ENCODE data around the gene CD79A. TPM values are rescaled to one million over a fixed set of nuclear protein-coding genes. Genes with fewer than 3 reads are reported as not detected.

The CD79A gene
- total RNA-seq, 1 experiment from 2014 or later, result 0.69 TPM

DNA sequence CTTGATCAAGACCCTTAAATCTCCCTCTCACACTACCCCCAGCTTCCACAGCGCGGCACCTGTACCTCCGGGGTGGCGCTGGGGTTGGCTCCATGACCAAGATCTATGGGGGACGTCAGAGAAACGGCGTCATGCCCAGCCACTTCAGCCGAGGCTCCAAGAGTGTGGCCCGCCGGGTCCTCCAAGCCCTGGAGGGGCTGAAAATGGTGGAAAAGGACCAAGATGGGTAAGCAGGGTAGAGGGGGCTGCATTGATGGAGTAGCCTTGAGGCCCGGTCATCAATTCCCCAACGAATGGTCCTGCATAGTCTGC lies 8.1 kb upstream of the CD79A start:
- DNase-seq (ENCODE audit: low read depth, low spot score), result no peak
- TF ChIP-seq YY1 (IDR thresholded peaks at IDR 0.05; ENCODE audit: extremely low read depth, insufficient replicate concordance, low read depth, low read length) (no peak), EGR1 (IDR thresholded peaks at IDR 0.05; ENCODE audit: low read depth) (no peak), POLR2AphosphoS5 (IDR thresholded peaks at IDR 0.05; ENCODE audit: low read depth, low read length) (no peak), EZH2phosphoT487 (IDR thresholded peaks at IDR 0.05; ENCODE audit: borderline replicate concordance) (no peak), ZNF274 (IDR thresholded peaks at IDR 0.05; ENCODE audit: low read depth, low read length) (no peak), CEBPB (IDR thresholded peaks at IDR 0.05; ENCODE audit: low read depth) (no peak)
- TF ChIP-seq, protein P1, sequence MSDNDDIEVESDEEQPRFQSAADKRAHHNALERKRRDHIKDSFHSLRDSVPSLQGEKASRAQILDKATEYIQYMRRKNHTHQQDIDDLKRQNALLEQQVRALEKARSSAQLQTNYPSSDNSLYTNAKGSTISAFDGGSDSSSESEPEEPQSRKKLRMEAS (IDR thresholded peaks at IDR 0.05), result no peak
- TF ChIP-seq, protein P2, sequence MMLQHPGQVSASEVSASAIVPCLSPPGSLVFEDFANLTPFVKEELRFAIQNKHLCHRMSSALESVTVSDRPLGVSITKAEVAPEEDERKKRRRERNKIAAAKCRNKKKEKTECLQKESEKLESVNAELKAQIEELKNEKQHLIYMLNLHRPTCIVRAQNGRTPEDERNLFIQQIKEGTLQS (IDR thresholded peaks at IDR 0.05), result no peak
- Histone ChIP-seq H3K9me3 (ENCODE audit: control insufficient read depth in 1 of 2, insufficient read depth in 1 of 2, low read depth in 1 of 2, low read length in 2 of 2) (no peaks in the 10 kb centered on the region), H4K20me1 (ENCODE audit: insufficient read depth) (peaks cover 54% of the 10 kb centered on the region; the same call in 1 of the 2 replicates), H2AFZ (ENCODE audit: low read depth, low read length, poor library complexity, severe bottlenecking) (no peak overlapping the region), H3K9ac (ENCODE audit: low read length) (no peak overlapping the region), H3K27me3 (ENCODE audit: insufficient read depth, low read length) (no peaks in the 10 kb centered on the region), H3K9me2 (ENCODE audit: insufficient read depth) (no peaks in the 10 kb centered on the region), H3K4me3 (replicated peaks in 1 of 2; ENCODE audit: low read depth in 1 of 2, low read length in 2 of 2) (no peak overlapping the region), H3K27ac (ENCODE audit: low read depth, low read length) (peak overlapping the region; percentile 13; the same call in 1 of the 2 replicates), H3K4me1 (ENCODE audit: control insufficient read depth in 1 of 2, insufficient read depth in 2 of 2, low read length in 2 of 2) (peaks cover 0 to 52% of the 10 kb centered on the region in 2 experiments; a peak in 2 of 4 replicates), H3K36me3 (ENCODE audit: control insufficient read depth in 1 of 2, insufficient read depth in 2 of 2, low read length in 2 of 2) (peaks cover 54 to 72% of the 10 kb centered on the region in 2 experiments), H3K4me2 (ENCODE audit: low read length) (no peak overlapping the region), H3K79me2 (ENCODE audit: insufficient read depth, low read length) (peaks cover 60% of the 10 kb centered on the region)
- BruUV-seq (replicated peaks), result no TSS peak
- intact Hi-C loops (cut with micrococcal nuclease), result no loop called here
- POLR2A ChIA-PET, result interaction anchor here (0.9 kb wide), 1 partner anchor 9 kb away, joined by 5 read pairs; the partner anchor contains the start of gene RPS19
- ATAC-seq, result no peak
- RAD21 ChIA-PET (ENCODE audit: low non-redundant PET in 1 of 2, low total read pairs in 2 of 2, uncharacterized antibody in 2 of 2, unreplicated experiment in 2 of 2), result no interaction called here
- CTCF ChIA-PET, result no interaction called here

DNA sequence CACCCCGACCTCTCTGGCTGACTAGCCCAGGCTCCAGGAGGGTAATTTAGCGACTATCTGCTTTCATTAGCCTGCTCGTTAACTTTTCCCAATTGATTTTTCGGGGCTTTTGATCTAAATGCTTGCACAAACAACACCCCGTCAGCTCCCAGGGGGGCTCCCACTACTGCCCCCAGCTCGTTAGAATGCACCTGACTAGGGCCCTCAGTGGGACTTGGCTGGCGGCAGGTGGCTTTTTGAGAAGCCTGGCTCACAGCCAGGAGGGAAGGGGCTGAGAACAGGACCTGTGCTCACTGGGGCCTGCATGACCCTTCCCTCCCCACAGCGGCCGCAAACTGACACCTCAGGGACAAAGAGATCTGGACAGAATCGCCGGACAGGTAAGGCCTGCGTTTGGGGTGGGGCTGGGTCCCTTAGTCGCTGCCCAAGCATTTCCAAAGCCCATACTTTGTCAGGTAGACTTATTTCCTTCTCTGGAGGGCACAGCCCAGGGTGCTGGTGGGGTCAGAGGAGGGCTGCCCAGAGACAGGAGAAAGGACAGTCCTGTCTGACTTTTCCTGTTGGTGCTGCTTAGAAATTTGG lies 7.6 kb upstream of the CD79A start:
- H3K79me2 ChIP-seq (ENCODE audit: insufficient read depth, low read length), result peaks cover 54% of the 10 kb centered on the region
- H3K9me3 ChIP-seq (ENCODE audit: control insufficient read depth in 1 of 2, insufficient read depth in 1 of 2, low read depth in 1 of 2, low read length in 2 of 2), result no peaks in the 10 kb centered on the region
- H3K36me3 ChIP-seq (ENCODE audit: control insufficient read depth in 1 of 2, insufficient read depth in 2 of 2, low read length in 2 of 2), result peaks cover 49 to 67% of the 10 kb centered on the region in 2 experiments
- H4K20me1 ChIP-seq (ENCODE audit: insufficient read depth), result peaks cover 49% of the 10 kb centered on the region; the same call in 1 of the 2 replicates
- BruUV-seq (replicated peaks), result no TSS peak
- H2AFZ ChIP-seq (ENCODE audit: low read depth, low read length, poor library complexity, severe bottlenecking), result no peak overlapping the region
- ChIA-PET CTCF (interaction anchor here (2.3 kb wide), 1 partner anchor 10 kb away, joined by 6 read pairs; the partner anchor contains the start of gene RPS19), POLR2A (interaction anchor here (5.2 kb wide), 1 partner anchor 9 kb away, joined by 36 read pairs; the partner anchor contains the start of gene RPS19), RAD21 (ENCODE audit: low non-redundant PET in 1 of 2, low total read pairs in 2 of 2, uncharacterized antibody in 2 of 2, unreplicated experiment in 2 of 2) (no interaction called here)
- H3K4me1 ChIP-seq (ENCODE audit: control insufficient read depth in 1 of 2, insufficient read depth in 2 of 2, low read length in 2 of 2), result peaks cover 0 to 47% of the 10 kb centered on the region in 2 experiments; a peak in 2 of 4 replicates
- intact Hi-C loops (cut with micrococcal nuclease), result no loop called here
- DNase-seq (ENCODE audit: low read depth, low spot score), result no peak
- no peaks in the 10 kb centered on the region for H3K27me3 ChIP-seq (ENCODE audit: insufficient read depth, low read length)
- peak overlapping the region; percentile 37; the same call in 1 of the 2 replicates for H3K27ac ChIP-seq (ENCODE audit: low read depth, low read length)
- ATAC-seq, result no peak
- H3K9me2 ChIP-seq (ENCODE audit: insufficient read depth), result no peaks in the 10 kb centered on the region
- no peak overlapping the region for H3K9ac ChIP-seq (ENCODE audit: low read length)
- no peak overlapping the region for H3K4me2 ChIP-seq (ENCODE audit: low read length)
- TF ChIP-seq POLR2A (IDR thresholded peaks at IDR 0.05; ENCODE audit: borderline replicate concordance, extremely low read depth, insufficient read depth, insufficient read length) (no peak), SP1 (IDR thresholded peaks at IDR 0.05; ENCODE audit: low read depth) (no peak), YY1 (IDR thresholded peaks at IDR 0.05; ENCODE audit: extremely low read depth, insufficient replicate concordance, low read depth, low read length) (no peak), CEBPB (IDR thresholded peaks at IDR 0.05; ENCODE audit: low read depth) (no peak), EZH2 (IDR thresholded peaks at IDR 0.05) (no peak), EZH2phosphoT487 (IDR thresholded peaks at IDR 0.05; ENCODE audit: borderline replicate concordance) (no peak), SRF (IDR thresholded peaks at IDR 0.05; ENCODE audit: low read depth) (no peak), RAD21 (IDR thresholded peaks at IDR 0.05; ENCODE audit: low read depth) (no peak), EGR1 (IDR thresholded peaks at IDR 0.05; ENCODE audit: low read depth) (no peak), TCF7L2 (IDR thresholded peaks at IDR 0.05; ENCODE audit: borderline replicate concordance, extremely low read depth, insufficient read depth, insufficient read length) (no peak)
- TF ChIP-seq, protein P2 (IDR thresholded peaks at IDR 0.05), result no peak
- TF ChIP-seq, protein P3, sequence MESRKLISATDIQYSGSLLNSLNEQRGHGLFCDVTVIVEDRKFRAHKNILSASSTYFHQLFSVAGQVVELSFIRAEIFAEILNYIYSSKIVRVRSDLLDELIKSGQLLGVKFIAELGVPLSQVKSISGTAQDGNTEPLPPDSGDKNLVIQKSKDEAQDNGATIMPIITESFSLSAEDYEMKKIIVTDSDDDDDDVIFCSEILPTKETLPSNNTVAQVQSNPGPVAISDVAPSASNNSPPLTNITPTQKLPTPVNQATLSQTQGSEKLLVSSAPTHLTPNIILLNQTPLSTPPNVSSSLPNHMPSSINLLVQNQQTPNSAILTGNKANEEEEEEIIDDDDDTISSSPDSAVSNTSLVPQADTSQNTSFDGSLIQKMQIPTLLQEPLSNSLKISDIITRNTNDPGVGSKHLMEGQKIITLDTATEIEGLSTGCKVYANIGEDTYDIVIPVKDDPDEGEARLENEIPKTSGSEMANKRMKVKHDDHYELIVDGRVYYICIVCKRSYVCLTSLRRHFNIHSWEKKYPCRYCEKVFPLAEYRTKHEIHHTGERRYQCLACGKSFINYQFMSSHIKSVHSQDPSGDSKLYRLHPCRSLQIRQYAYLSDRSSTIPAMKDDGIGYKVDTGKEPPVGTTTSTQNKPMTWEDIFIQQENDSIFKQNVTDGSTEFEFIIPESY (IDR thresholded peaks at IDR 0.05; ENCODE audit: extremely low read depth, insufficient replicate concordance, low read length), result no peak
- TF ChIP-seq, protein P1 (IDR thresholded peaks at IDR 0.05), result no peak
- no peak overlapping the region for H3K4me3 ChIP-seq (replicated peaks in 1 of 2; ENCODE audit: low read depth in 1 of 2, low read length in 2 of 2)

Measured in HCT116 (cell line).